T47D (cell line): ENCODE data around the gene ZNF660.
A peak's percentile ranks its signal among the peaks of the same experiment; 100 is the strongest.

ENCODE experiments used
- DNase-seq, 2 experiments: peaks; one replicate each; pipeline versions ENCODE4 v3.0.0 to v3.0.0-alpha.2; 2011 to 2012; ENCODE audit warnings: low read depth in 1 of 2, low spot score in 1 of 2
- JUND ChIP-seq: IDR thresholded peaks from 2 replicates; pipeline ENCODE4 v1.6.1; 2012; ENCODE audit warnings: low read depth
- in situ Hi-C: cut with HindIII; loops from 2 replicates; pipeline ENCODE4 v1.10.0; 2016; ENCODE audit warnings: low sequenced_read_pairs, low pct_unique_long_range_greater_than_20kb

The ZNF660 gene

GRCh38 chr3:44596621-44597020 is 11.9 kb downstream of the ZNF660 start:
- TF ChIP-seq JUND: no peak
- in situ Hi-C loops: no loop called here
- no peak for DNase-seq

- TF ChIP-seq JUND: no peak
- in situ Hi-C loops: no loop called here
- no peak for DNase-seq
Observed at GRCh38 chr3:44601749-44602148, 17.0 kb downstream of the ZNF660 start.

GRCh38 chr3:44612678-44613077 is 27.9 kb downstream of the ZNF660 start:
- in situ Hi-C loops: no loop called here
- no peak for DNase-seq
- no peak for TF ChIP-seq JUND

- in situ Hi-C loops: no loop called here
- DNase-seq: peak; percentile 62 to 92
- TF ChIP-seq JUND: no peak
Observed at GRCh38 chr3:44624749-44625480, 40.2 kb downstream of the ZNF660 start, which contains the start of gene ZNF197. TSS of gene ZNF197 (plus strand) at chr3:44625036. CDS start at chr3:44629155, 4,119 bp downstream.

- TF ChIP-seq JUND: no peak
- DNase-seq: no peak
- in situ Hi-C loops: no loop called here
Observed at GRCh38 chr3:44628716-44629115, 44.0 kb downstream of the ZNF660 start.

- no peak for TF ChIP-seq JUND
- in situ Hi-C loops: no loop called here
- no peak for DNase-seq
Observed at GRCh38 chr3:44632193-44632592, 47.4 kb downstream of the ZNF660 start.

GRCh38 chr3:44642337-44642736 is 57.6 kb downstream of the ZNF660 start:
- no peak for TF ChIP-seq JUND
- in situ Hi-C loops: no loop called here
- DNase-seq: no peak

GRCh38 chr3:44643024-44643423 is 58.3 kb downstream of the ZNF660 start:
- in situ Hi-C loops: no loop called here
- no peak for DNase-seq
- TF ChIP-seq JUND: no peak

- TF ChIP-seq JUND: no peak
- no peak for DNase-seq
- in situ Hi-C loops: no loop called here
Observed at GRCh38 chr3:44647771-44648170, 63.0 kb downstream of the ZNF660 start.

- DNase-seq: peak; percentile 88 to 96
- TF ChIP-seq JUND: no peak
- in situ Hi-C loops: no loop called here
Observed at GRCh38 chr3:44648564-44649229, 63.9 kb downstream of the ZNF660 start, which contains the start of gene ZNF35. TSS of gene ZNF35 (plus strand) at chr3:44648732. CDS start at chr3:44651068, 2,336 bp downstream.
